ENCODE data around the gene RTBDN.

Gene RTBDN

GRCh38 chr19:12836529-12836863, 2.1 kb upstream of the RTBDN start:
- Histone ChIP-seq H3K79me2 (ENCODE audit: insufficient read depth, low read length) (peaks cover 24% of the 10 kb centered on the region), H3K36me3 (ENCODE audit: insufficient read depth, low read length) (no peaks in the 10 kb centered on the region; the same call in 1 of the 2 replicates), H3K9ac (ENCODE audit: low read depth, low read length) (no peak overlapping the region), H3K4me3 (ENCODE audit: low read depth in 1 of 2, low read length in 2 of 2) (no peak overlapping the region), H3K27ac (ENCODE audit: low read length) (no peak overlapping the region), H3K9me3 (ENCODE audit: insufficient read depth, low read length, severe bottlenecking) (no peaks in the 10 kb centered on the region), H4K20me1 (ENCODE audit: insufficient read depth, low read length) (peaks cover 23% of the 10 kb centered on the region), H2AFZ (ENCODE audit: low read depth, low read length) (no peak overlapping the region), H3K4me1 (ENCODE audit: insufficient read depth, low read length) (peaks cover 58% of the 10 kb centered on the region), H3K4me2 (ENCODE audit: insufficient read depth, low read length) (no peak overlapping the region), H3K27me3 (ENCODE audit: insufficient read depth, low read length, poor library complexity) (no peaks in the 10 kb centered on the region)
- TF ChIP-seq, protein P1, sequence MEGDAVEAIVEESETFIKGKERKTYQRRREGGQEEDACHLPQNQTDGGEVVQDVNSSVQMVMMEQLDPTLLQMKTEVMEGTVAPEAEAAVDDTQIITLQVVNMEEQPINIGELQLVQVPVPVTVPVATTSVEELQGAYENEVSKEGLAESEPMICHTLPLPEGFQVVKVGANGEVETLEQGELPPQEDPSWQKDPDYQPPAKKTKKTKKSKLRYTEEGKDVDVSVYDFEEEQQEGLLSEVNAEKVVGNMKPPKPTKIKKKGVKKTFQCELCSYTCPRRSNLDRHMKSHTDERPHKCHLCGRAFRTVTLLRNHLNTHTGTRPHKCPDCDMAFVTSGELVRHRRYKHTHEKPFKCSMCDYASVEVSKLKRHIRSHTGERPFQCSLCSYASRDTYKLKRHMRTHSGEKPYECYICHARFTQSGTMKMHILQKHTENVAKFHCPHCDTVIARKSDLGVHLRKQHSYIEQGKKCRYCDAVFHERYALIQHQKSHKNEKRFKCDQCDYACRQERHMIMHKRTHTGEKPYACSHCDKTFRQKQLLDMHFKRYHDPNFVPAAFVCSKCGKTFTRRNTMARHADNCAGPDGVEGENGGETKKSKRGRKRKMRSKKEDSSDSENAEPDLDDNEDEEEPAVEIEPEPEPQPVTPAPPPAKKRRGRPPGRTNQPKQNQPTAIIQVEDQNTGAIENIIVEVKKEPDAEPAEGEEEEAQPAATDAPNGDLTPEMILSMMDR (IDR thresholded peaks at IDR 0.05; ENCODE audit: borderline replicate concordance, extremely low read depth, low read length, poor library complexity, severe bottlenecking), result no peak
- no peak for TF ChIP-seq EZH2 (IDR thresholded peaks at IDR 0.05; ENCODE audit: borderline replicate concordance, low read depth, low read length, severe bottlenecking)
- ATAC-seq (ENCODE audit: insufficient read depth, low read depth) (no peak), DNase-seq (no peak)

DNA sequence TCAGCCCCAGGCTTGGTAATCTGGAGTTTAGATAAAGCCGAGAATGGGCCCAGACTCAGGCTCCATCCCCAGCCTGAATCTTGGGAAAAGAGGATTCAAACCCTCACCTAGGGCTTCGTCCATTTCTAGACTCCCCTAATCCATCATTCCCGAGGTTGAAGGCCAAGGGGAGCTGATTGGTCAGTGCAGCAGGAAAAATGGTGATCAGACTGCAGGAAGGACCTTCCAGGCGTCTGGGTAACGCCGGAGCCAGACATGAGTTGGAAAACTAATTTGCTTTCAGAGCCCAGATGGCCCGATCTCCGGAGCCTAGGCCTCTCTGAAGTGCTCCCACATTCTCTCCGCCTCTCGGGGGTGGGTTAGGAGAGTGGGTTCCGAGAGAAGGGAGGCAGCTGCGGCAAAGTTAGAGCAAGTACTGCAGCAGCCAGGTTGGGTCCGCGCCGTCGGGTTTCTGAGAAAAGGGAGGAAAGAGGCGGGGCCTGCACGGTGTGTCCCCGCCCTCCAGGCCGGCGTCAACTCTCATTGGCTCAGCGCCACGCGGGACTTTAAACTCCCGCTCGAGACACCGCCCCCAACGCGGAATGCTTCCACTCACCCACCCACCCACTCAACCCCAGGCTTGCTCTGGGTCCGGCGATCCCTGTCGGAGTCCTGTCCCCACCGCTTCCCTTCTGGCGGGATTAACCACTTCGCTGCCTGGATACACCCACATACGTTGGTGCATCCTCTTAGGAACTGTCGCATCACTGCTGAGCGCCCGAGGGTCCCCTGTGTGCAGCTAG, 788 bp upstream of the RTBDN start:
- no peaks in the 10 kb centered on the region for H3K36me3 ChIP-seq (ENCODE audit: insufficient read depth, low read length)
- H3K79me2 ChIP-seq (ENCODE audit: insufficient read depth, low read length), result peaks cover 12% of the 10 kb centered on the region
- no peak overlapping the region for H3K27ac ChIP-seq (ENCODE audit: low read length)
- peaks cover 49% of the 10 kb centered on the region for H3K4me1 ChIP-seq (ENCODE audit: insufficient read depth, low read length)
- no peak overlapping the region for H2AFZ ChIP-seq (ENCODE audit: low read depth, low read length)
- no peak for ATAC-seq (ENCODE audit: insufficient read depth, low read depth)
- peak overlapping the region; percentile 89 for H3K4me2 ChIP-seq (ENCODE audit: insufficient read depth, low read length)
- no peak overlapping the region for H3K9ac ChIP-seq (ENCODE audit: low read depth, low read length)
- TF ChIP-seq, protein P1 (IDR thresholded peaks at IDR 0.05; ENCODE audit: borderline replicate concordance, extremely low read depth, low read length, poor library complexity, severe bottlenecking), result no peak
- no peak for TF ChIP-seq EZH2 (IDR thresholded peaks at IDR 0.05; ENCODE audit: borderline replicate concordance, low read depth, low read length, severe bottlenecking)
- H3K27me3 ChIP-seq (ENCODE audit: insufficient read depth, low read length, poor library complexity), result no peaks in the 10 kb centered on the region
- peaks cover 12% of the 10 kb centered on the region for H4K20me1 ChIP-seq (ENCODE audit: insufficient read depth, low read length)
- DNase-seq, result no peak
- H3K9me3 ChIP-seq (ENCODE audit: insufficient read depth, low read length, severe bottlenecking), result no peaks in the 10 kb centered on the region
- no peak overlapping the region for H3K4me3 ChIP-seq (ENCODE audit: low read depth in 1 of 2, low read length in 2 of 2)

- H3K4me1 ChIP-seq (ENCODE audit: insufficient read depth, low read length), result peaks cover 40% of the 10 kb centered on the region
- no peaks in the 10 kb centered on the region for H3K9me3 ChIP-seq (ENCODE audit: insufficient read depth, low read length, severe bottlenecking)
- no peaks in the 10 kb centered on the region for H3K36me3 ChIP-seq (ENCODE audit: insufficient read depth, low read length)
- peak overlapping the region; percentile 88 for H2AFZ ChIP-seq (ENCODE audit: low read depth, low read length)
- no peaks in the 10 kb centered on the region for H3K27me3 ChIP-seq (ENCODE audit: insufficient read depth, low read length, poor library complexity)
- H4K20me1 ChIP-seq (ENCODE audit: insufficient read depth, low read length), result peaks cover 7% of the 10 kb centered on the region
- DNase-seq, result peak; percentile 73
- peak overlapping the region; percentile 67 for H3K9ac ChIP-seq (ENCODE audit: low read depth, low read length)
- peak overlapping the region; percentile 50 for H3K27ac ChIP-seq (ENCODE audit: low read length)
- no peak for TF ChIP-seq EZH2 (IDR thresholded peaks at IDR 0.05; ENCODE audit: borderline replicate concordance, low read depth, low read length, severe bottlenecking)
- TF ChIP-seq, protein P1 (IDR thresholded peaks at IDR 0.05; ENCODE audit: borderline replicate concordance, extremely low read depth, low read length, poor library complexity, severe bottlenecking), result no peak
- peak overlapping the region; percentile 89 for H3K4me2 ChIP-seq (ENCODE audit: insufficient read depth, low read length)
- peaks cover 2% of the 10 kb centered on the region; the same call in 1 of the 2 replicates for H3K79me2 ChIP-seq (ENCODE audit: insufficient read depth, low read length)
- peak; percentile 52 for ATAC-seq (ENCODE audit: insufficient read depth, low read depth)
- H3K4me3 ChIP-seq (ENCODE audit: low read depth in 1 of 2, low read length in 2 of 2), result peak overlapping the region; percentile 40 to 63; a peak in 3 of 4 replicates
Observed at GRCh38 chr19:12833738-12834565, 427 bp downstream of the RTBDN start.

Data from DND-41 (cell line).